ENCODE data around the gene SIRT3. TPM values are rescaled to one million over a fixed set of nuclear protein-coding genes. Genes with fewer than 3 reads are reported as not detected.

SIRT3 gene
- total RNA-seq, 6 experiments from 2014 or later: 8.0 to 10.9 (median 10.2) TPM

DNA sequence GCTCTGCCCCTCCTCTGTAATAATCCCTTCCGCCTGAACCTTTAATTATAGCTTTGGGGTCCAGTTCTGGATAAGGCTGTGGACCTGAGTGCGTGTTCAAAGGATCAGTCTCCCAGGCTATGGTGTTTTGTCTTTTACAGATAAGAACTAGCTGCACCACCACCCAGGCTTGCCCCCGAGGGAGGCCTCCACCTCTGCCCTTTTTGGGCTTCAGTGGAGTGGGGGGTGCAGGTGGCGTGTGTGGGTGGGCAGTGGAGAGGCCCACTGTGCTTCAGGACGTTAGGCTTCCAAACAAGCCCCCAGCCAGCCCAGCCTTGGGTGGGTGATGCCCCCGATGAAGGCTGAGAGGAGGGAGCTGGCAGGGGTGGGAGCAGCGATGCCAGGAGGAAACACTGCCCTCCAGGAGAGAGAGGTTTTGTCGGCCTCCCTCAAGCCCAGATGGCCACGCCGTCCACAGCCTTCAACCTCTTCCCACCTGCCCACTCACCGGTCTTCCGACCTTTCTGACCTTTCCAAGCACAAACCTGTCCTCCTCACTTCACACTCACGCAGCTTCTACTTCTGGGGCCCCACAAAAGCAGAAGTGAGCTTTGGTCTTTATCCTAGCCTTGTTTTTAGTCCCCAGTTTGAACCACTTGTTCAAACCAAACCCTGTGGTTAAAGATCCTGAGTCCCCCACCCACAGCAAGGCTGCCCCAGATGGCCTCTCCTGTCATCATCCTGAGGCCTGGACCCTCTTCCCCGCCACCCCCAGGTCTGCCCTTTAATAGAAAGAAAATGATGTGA is 21.0 kb upstream of the SIRT3 start:
- Mint-ChIP-seq H3K4me3 (no peak overlapping the region), H3K36me3 (ENCODE audit: low read depth) (peaks cover 6% of the 10 kb centered on the region; the same call in 1 of the 2 replicates), H3K27ac (no peak overlapping the region), H3K9me3 (no peaks in the 10 kb centered on the region; the same call in 1 of the 2 replicates), H3K27me3 (ENCODE audit: insufficient read depth) (peaks cover 23% of the 10 kb centered on the region), H3K4me1 (ENCODE audit: low read depth) (no peaks in the 10 kb centered on the region)
- TF ChIP-seq, protein P1, sequence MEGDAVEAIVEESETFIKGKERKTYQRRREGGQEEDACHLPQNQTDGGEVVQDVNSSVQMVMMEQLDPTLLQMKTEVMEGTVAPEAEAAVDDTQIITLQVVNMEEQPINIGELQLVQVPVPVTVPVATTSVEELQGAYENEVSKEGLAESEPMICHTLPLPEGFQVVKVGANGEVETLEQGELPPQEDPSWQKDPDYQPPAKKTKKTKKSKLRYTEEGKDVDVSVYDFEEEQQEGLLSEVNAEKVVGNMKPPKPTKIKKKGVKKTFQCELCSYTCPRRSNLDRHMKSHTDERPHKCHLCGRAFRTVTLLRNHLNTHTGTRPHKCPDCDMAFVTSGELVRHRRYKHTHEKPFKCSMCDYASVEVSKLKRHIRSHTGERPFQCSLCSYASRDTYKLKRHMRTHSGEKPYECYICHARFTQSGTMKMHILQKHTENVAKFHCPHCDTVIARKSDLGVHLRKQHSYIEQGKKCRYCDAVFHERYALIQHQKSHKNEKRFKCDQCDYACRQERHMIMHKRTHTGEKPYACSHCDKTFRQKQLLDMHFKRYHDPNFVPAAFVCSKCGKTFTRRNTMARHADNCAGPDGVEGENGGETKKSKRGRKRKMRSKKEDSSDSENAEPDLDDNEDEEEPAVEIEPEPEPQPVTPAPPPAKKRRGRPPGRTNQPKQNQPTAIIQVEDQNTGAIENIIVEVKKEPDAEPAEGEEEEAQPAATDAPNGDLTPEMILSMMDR (IDR thresholded peaks at IDR 0.05): no peak
- DNase-seq: no peak

DNA sequence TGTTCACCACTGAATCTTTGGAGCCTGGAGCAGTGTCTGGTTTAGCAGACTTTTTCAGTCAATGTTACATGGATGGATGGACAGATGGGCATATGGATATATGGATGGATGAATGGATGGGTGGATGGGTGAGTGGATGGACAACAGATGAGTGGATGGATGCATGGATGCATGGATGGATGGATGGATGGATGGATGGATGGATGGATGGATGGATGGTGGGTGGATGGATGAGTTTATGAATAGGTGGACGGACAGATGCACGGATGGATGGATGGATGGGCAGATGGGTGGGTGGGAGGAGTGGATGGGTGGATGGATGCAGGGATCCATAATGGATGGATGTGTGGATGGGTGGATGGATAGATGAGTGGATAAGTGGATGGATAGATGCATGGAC is 19.7 kb upstream of the SIRT3 start:
- Mint-ChIP-seq H3K36me3 (ENCODE audit: low read depth) (peaks cover 16% of the 10 kb centered on the region; the same call in 1 of the 2 replicates), H3K27me3 (ENCODE audit: insufficient read depth) (peaks cover 23% of the 10 kb centered on the region), H3K4me3 (no peak overlapping the region), H3K27ac (no peak overlapping the region), H3K4me1 (ENCODE audit: low read depth) (no peaks in the 10 kb centered on the region), H3K9me3 (no peaks in the 10 kb centered on the region; the same call in 1 of the 2 replicates)
- TF ChIP-seq, protein P1 (IDR thresholded peaks at IDR 0.05): no peak
- DNase-seq: no peak

DNA sequence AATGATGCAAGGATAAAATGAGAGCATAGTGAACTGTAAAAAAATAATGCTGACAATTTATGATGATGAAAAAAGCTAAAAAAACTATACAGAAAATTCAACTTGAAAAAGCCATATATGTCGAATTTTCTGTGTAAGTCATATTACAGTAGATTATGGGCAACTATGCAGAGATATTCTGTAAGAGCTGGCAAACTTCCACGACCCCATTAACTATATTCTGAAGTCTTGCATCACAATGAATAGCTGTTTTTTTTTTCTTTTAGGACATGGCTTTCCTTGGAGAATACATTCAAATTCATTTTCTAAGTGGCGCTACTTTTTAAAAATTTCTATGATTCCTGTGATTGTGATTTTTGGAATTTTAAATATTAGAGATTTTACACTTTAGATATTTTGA is 19.0 kb upstream of the SIRT3 start:
- DNase-seq: no peak
- peaks cover 20% of the 10 kb centered on the region; the same call in 1 of the 2 replicates for H3K36me3 Mint-ChIP-seq (ENCODE audit: low read depth)
- no peaks in the 10 kb centered on the region for H3K4me1 Mint-ChIP-seq (ENCODE audit: low read depth)
- peaks cover 23% of the 10 kb centered on the region for H3K27me3 Mint-ChIP-seq (ENCODE audit: insufficient read depth)
- H3K9me3 Mint-ChIP-seq: no peaks in the 10 kb centered on the region
- TF ChIP-seq, protein P1 (IDR thresholded peaks at IDR 0.05): no peak
- H3K4me3 Mint-ChIP-seq: no peak overlapping the region
- H3K27ac Mint-ChIP-seq: no peak overlapping the region

DNA sequence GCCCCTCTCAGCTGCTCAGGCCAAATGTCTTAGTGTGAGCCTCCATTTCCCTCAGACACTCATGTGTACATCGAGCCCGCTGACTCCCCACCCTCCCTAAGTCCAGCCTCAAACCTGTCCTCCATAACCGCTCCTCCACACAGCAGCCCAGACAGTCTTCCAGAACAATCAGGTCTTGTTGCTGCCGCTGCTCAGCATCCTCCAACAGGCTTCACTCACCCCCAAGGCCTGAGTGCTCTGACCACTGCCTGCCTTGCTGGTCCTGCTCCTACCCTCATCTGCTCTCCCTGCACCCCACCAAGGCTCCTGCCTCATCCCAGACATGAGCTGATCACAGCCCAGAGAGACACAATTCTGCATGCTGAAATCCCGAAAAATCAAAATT is 17.7 kb upstream of the SIRT3 start:
- Mint-ChIP-seq H3K27ac (no peak overlapping the region), H3K4me3 (no peak overlapping the region), H3K4me1 (ENCODE audit: low read depth) (no peaks in the 10 kb centered on the region), H3K36me3 (ENCODE audit: low read depth) (peaks cover 20% of the 10 kb centered on the region), H3K27me3 (ENCODE audit: insufficient read depth) (peaks cover 12% of the 10 kb centered on the region), H3K9me3 (no peaks in the 10 kb centered on the region)
- DNase-seq: no peak
- TF ChIP-seq, protein P1 (IDR thresholded peaks at IDR 0.05): no peak

DNA sequence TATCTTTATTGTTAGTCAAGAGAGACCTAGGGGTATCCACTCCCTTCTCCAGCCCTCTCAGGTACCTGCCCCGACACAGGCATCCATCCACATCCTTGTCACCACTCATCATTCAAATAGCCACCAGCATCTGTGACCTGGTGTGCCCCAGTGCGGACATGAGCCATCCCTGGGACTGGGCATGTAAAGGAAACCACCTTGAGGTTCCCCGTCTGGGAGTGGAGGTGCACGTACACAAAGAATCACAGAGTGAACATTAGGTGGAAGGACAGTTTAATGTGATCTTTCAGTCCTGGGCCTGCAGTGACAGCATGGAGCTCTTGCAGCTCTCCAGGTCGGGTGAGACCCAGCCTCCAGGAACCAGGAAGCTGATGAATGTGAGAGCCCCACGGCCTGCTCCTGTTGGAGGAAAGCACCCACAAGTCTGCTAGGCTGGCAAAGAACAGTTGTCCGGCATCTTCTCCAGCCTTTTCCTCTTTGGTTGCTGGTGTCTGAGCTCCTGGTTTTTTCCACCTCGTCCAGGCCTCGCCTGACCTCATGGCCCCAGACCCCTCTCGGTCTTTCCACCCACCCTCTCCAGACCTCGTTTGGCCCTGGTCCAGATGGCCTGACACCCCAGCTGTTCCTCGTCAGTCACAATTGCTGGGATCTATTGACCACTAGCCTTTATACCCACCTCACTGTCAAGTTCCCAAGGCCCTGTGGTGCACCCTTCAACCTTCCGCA is 17.2 kb upstream of the SIRT3 start:
- peaks cover 7% of the 10 kb centered on the region for H3K27me3 Mint-ChIP-seq (ENCODE audit: insufficient read depth)
- TF ChIP-seq, protein P1 (IDR thresholded peaks at IDR 0.05): no peak
- DNase-seq: no peak
- H3K4me3 Mint-ChIP-seq: no peak overlapping the region
- no peak overlapping the region for H3K27ac Mint-ChIP-seq
- peaks cover 20% of the 10 kb centered on the region for H3K36me3 Mint-ChIP-seq (ENCODE audit: low read depth)
- no peaks in the 10 kb centered on the region for H3K4me1 Mint-ChIP-seq (ENCODE audit: low read depth)
- H3K9me3 Mint-ChIP-seq: no peaks in the 10 kb centered on the region
